ENCODE data around the gene HFM1.
"Not testable (repeated sequence)": the region's sequence is repeated elsewhere in the genome, so short reads cannot be mapped to it uniquely, and the experiment has no call there.

GRCh38 chr1:91286259-91286961, 118.2 kb downstream of the HFM1 start:
- TF ChIP-seq CTCF (conservative IDR thresholded peaks at IDR 0.05; ENCODE audit: low read length); EZH2phosphoT487 (IDR thresholded peaks at IDR 0.05; ENCODE audit: borderline replicate concordance, low read depth, low read length): not testable (repeated sequence)

Data from OCI-LY7 (cell line).